ENCODE data around the gene AFF1. TPM values are rescaled to one million over a fixed set of nuclear protein-coding genes. Genes with fewer than 3 reads are reported as not detected.

The AFF1 gene
- total RNA-seq, 1 experiment from 2014 or later: 93.4 TPM

DNA sequence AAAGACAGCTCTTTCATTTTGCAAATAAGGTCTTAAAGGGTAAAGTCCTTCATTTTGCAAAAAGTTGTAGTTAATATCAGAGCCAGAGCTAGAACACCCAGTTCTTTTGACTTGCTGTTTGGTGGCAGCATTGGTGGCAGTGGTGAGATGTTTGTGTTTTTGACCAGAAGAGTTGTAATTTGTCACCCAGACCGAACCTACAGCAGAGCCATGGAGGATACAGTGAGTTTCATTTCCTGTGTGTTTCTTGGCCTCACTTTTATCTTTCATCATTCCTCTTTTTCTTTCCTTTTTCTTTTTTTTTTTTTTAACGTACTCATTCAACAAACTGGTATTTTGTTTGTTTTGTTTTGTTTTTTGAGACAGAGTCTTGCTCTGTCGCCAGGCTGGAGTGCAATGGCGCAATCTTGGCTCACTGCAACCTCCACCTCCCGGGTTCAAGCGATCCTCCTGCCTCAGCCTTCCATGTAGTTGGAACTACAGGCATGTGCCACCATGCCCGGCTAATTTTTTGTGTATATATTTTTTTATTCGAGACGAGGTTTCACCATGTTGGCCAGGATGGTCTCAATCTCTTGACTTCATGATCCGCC is 116.4 kb downstream of the AFF1 start:
- POLR2A ChIA-PET: no interaction called here
- no peak overlapping the region for H3K27ac Mint-ChIP-seq
- peaks cover 32% of the 10 kb centered on the region for H3K36me3 Mint-ChIP-seq
- H3K27me3 Mint-ChIP-seq (ENCODE audit: low read depth): no peaks in the 10 kb centered on the region
- DNase-seq (ENCODE audit: low spot score) (no peak), ATAC-seq (no peak)
- peaks cover 54% of the 10 kb centered on the region for H3K4me1 Mint-ChIP-seq
- no peaks in the 10 kb centered on the region for H3K9me3 Mint-ChIP-seq
- CTCF ChIA-PET: interaction anchor here (1.2 kb wide), 1 partner anchor 129 kb away, joined by 3 read pairs; no protein-coding TSS in a partner anchor
- no peak overlapping the region for H3K4me3 Mint-ChIP-seq
- TF ChIP-seq ZNF219 (CRISPR knock-in tag; IDR thresholded peaks at IDR 0.05; ENCODE audit: borderline replicate concordance) (no peak), ATF1 (CRISPR knock-in tag; IDR thresholded peaks at IDR 0.05) (no peak), PRRX2 (CRISPR knock-in tag; IDR thresholded peaks at IDR 0.05) (no peak), TEAD1 (CRISPR knock-in tag; IDR thresholded peaks at IDR 0.05) (no peak), ZNF416 (CRISPR knock-in tag; IDR thresholded peaks at IDR 0.05) (no peak), NR1H2 (CRISPR knock-in tag; IDR thresholded peaks at IDR 0.05) (no peak), NR2C2 (CRISPR knock-in tag; IDR thresholded peaks at IDR 0.05) (no peak), GABPB1 (CRISPR knock-in tag; IDR thresholded peaks at IDR 0.05) (no peak), FOXP1 (CRISPR knock-in tag; IDR thresholded peaks at IDR 0.05; ENCODE audit: borderline replicate concordance) (no peak), SOX15 (CRISPR knock-in tag; IDR thresholded peaks at IDR 0.05) (no peak), ZNF232 (CRISPR knock-in tag; IDR thresholded peaks at IDR 0.05) (no peak)
- TF ChIP-seq, protein P1, sequence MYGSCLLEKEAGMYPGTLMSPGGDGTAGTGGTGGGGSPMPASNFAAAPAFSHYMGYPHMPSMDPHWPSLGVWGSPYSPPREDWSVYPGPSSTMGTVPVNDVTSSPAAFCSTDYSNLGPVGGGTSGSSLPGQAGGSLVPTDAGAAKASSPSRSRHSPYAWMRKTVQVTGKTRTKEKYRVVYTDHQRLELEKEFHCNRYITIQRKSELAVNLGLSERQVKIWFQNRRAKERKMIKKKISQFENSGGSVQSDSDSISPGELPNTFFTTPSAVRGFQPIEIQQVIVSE (CRISPR knock-in tag; IDR thresholded peaks at IDR 0.05; ENCODE audit: borderline replicate concordance): no peak
- TF ChIP-seq, protein P2, sequence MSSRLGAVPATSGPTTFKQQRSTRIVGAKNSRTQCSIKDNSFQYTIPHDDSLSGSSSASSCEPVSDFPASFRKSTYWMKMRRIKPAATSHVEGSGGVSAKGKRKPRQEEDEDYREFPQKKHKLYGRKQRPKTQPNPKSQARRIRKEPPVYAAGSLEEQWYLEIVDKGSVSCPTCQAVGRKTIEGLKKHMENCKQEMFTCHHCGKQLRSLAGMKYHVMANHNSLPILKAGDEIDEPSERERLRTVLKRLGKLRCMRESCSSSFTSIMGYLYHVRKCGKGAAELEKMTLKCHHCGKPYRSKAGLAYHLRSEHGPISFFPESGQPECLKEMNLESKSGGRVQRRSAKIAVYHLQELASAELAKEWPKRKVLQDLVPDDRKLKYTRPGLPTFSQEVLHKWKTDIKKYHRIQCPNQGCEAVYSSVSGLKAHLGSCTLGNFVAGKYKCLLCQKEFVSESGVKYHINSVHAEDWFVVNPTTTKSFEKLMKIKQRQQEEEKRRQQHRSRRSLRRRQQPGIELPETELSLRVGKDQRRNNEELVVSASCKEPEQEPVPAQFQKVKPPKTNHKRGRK (CRISPR knock-in tag; IDR thresholded peaks at IDR 0.05; ENCODE audit: borderline replicate concordance): no peak
- TF ChIP-seq, protein P3, sequence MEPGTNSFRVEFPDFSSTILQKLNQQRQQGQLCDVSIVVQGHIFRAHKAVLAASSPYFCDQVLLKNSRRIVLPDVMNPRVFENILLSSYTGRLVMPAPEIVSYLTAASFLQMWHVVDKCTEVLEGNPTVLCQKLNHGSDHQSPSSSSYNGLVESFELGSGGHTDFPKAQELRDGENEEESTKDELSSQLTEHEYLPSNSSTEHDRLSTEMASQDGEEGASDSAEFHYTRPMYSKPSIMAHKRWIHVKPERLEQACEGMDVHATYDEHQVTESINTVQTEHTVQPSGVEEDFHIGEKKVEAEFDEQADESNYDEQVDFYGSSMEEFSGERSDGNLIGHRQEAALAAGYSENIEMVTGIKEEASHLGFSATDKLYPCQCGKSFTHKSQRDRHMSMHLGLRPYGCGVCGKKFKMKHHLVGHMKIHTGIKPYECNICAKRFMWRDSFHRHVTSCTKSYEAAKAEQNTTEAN (CRISPR knock-in tag; IDR thresholded peaks at IDR 0.05): no peak
- TF ChIP-seq, protein P4, sequence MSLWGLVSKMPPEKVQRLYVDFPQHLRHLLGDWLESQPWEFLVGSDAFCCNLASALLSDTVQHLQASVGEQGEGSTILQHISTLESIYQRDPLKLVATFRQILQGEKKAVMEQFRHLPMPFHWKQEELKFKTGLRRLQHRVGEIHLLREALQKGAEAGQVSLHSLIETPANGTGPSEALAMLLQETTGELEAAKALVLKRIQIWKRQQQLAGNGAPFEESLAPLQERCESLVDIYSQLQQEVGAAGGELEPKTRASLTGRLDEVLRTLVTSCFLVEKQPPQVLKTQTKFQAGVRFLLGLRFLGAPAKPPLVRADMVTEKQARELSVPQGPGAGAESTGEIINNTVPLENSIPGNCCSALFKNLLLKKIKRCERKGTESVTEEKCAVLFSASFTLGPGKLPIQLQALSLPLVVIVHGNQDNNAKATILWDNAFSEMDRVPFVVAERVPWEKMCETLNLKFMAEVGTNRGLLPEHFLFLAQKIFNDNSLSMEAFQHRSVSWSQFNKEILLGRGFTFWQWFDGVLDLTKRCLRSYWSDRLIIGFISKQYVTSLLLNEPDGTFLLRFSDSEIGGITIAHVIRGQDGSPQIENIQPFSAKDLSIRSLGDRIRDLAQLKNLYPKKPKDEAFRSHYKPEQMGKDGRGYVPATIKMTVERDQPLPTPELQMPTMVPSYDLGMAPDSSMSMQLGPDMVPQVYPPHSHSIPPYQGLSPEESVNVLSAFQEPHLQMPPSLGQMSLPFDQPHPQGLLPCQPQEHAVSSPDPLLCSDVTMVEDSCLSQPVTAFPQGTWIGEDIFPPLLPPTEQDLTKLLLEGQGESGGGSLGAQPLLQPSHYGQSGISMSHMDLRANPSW (CRISPR knock-in tag; conservative IDR thresholded peaks at IDR 0.05; ENCODE audit: low read depth): no peak
- TF ChIP-seq, protein P5, sequence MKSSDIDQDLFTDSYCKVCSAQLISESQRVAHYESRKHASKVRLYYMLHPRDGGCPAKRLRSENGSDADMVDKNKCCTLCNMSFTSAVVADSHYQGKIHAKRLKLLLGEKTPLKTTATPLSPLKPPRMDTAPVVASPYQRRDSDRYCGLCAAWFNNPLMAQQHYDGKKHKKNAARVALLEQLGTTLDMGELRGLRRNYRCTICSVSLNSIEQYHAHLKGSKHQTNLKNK (CRISPR knock-in tag; IDR thresholded peaks at IDR 0.05): no peak
- TF ChIP-seq, protein P6, sequence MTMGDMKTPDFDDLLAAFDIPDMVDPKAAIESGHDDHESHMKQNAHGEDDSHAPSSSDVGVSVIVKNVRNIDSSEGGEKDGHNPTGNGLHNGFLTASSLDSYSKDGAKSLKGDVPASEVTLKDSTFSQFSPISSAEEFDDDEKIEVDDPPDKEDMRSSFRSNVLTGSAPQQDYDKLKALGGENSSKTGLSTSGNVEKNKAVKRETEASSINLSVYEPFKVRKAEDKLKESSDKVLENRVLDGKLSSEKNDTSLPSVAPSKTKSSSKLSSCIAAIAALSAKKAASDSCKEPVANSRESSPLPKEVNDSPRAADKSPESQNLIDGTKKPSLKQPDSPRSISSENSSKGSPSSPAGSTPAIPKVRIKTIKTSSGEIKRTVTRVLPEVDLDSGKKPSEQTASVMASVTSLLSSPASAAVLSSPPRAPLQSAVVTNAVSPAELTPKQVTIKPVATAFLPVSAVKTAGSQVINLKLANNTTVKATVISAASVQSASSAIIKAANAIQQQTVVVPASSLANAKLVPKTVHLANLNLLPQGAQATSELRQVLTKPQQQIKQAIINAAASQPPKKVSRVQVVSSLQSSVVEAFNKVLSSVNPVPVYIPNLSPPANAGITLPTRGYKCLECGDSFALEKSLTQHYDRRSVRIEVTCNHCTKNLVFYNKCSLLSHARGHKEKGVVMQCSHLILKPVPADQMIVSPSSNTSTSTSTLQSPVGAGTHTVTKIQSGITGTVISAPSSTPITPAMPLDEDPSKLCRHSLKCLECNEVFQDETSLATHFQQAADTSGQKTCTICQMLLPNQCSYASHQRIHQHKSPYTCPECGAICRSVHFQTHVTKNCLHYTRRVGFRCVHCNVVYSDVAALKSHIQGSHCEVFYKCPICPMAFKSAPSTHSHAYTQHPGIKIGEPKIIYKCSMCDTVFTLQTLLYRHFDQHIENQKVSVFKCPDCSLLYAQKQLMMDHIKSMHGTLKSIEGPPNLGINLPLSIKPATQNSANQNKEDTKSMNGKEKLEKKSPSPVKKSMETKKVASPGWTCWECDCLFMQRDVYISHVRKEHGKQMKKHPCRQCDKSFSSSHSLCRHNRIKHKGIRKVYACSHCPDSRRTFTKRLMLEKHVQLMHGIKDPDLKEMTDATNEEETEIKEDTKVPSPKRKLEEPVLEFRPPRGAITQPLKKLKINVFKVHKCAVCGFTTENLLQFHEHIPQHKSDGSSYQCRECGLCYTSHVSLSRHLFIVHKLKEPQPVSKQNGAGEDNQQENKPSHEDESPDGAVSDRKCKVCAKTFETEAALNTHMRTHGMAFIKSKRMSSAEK (CRISPR knock-in tag; IDR thresholded peaks at IDR 0.05; ENCODE audit: borderline replicate concordance): no peak
- TF ChIP-seq, protein P7, sequence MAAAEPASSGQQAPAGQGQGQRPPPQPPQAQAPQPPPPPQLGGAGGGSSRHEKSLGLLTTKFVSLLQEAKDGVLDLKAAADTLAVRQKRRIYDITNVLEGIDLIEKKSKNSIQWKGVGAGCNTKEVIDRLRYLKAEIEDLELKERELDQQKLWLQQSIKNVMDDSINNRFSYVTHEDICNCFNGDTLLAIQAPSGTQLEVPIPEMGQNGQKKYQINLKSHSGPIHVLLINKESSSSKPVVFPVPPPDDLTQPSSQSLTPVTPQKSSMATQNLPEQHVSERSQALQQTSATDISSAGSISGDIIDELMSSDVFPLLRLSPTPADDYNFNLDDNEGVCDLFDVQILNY (CRISPR knock-in tag; IDR thresholded peaks at IDR 0.05): no peak

Data from WTC11 (cell line).